ENCODE results near the gene KLHL20. TPM values are rescaled to one million over a fixed set of nuclear protein-coding genes. Genes with fewer than 3 reads are reported as not detected.
"Not testable (repeated sequence)": the region's sequence is repeated elsewhere in the genome, so short reads cannot be mapped to it uniquely, and the experiment has no call there.

The KLHL20 gene, protein sequence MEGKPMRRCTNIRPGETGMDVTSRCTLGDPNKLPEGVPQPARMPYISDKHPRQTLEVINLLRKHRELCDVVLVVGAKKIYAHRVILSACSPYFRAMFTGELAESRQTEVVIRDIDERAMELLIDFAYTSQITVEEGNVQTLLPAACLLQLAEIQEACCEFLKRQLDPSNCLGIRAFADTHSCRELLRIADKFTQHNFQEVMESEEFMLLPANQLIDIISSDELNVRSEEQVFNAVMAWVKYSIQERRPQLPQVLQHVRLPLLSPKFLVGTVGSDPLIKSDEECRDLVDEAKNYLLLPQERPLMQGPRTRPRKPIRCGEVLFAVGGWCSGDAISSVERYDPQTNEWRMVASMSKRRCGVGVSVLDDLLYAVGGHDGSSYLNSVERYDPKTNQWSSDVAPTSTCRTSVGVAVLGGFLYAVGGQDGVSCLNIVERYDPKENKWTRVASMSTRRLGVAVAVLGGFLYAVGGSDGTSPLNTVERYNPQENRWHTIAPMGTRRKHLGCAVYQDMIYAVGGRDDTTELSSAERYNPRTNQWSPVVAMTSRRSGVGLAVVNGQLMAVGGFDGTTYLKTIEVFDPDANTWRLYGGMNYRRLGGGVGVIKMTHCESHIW
- total RNA-seq: 35.8 and 39.0 TPM in 2 replicates

DNA sequence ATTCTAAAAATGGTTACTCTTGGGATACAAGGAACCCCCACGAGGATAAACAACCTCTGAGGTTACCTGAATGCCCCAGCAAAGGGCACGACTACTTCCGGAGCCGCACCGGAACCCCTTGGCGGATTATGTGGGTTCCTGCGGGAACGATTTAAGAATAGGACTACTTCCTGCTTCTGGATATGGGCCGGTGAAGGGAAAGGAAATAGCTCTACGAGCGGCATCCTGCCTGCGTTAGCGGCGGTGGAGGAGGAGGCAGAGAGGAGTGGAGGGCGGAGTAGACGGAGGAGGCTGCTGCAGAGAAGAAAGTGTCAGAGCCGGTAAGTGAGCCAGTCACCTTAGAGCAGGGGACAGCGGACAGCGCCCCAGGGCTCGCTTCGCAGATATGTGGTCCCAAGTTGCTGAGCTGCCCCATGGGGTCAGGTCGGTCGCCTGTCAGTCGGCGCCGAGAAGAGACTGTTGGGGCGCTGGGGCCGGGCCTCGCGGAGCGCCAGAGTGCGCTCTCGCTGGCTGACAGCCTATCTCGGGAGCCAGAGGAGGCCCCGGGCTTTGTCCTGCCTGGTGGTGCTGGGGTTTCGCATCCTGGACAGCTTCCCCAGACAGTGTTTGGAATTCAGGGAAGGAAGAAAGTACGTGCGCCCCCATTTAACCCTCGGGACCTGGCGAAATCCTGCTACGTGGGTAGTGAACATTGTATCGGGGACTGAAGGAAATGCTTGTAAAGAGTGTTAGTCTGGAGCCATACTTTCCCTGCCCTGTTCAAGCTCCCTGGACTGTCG, at the start of gene KLHL20:
Gene KLHL20, plus strand, starts transcription at position 223 of the 779 bp plus-strand sequence. CDS start 1,063 bp downstream, outside the sequence.
- peak within 1 kb of the TSS; percentile 65 for H3K4me3 ChIP-seq (ENCODE audit: low read depth, low read length)
- DNase-seq (ENCODE audit: low read depth) (peak; percentile 81), FAIRE-seq (no peak)
- H3K36me3 ChIP-seq (ENCODE audit: control insufficient read depth, insufficient read depth, low read length): peaks cover 1% of the 10 kb centered on the region
- no peaks in the 10 kb centered on the region for H3K27me3 ChIP-seq (ENCODE audit: control insufficient read depth, insufficient read depth, low read length)
- TF ChIP-seq, protein P1, sequence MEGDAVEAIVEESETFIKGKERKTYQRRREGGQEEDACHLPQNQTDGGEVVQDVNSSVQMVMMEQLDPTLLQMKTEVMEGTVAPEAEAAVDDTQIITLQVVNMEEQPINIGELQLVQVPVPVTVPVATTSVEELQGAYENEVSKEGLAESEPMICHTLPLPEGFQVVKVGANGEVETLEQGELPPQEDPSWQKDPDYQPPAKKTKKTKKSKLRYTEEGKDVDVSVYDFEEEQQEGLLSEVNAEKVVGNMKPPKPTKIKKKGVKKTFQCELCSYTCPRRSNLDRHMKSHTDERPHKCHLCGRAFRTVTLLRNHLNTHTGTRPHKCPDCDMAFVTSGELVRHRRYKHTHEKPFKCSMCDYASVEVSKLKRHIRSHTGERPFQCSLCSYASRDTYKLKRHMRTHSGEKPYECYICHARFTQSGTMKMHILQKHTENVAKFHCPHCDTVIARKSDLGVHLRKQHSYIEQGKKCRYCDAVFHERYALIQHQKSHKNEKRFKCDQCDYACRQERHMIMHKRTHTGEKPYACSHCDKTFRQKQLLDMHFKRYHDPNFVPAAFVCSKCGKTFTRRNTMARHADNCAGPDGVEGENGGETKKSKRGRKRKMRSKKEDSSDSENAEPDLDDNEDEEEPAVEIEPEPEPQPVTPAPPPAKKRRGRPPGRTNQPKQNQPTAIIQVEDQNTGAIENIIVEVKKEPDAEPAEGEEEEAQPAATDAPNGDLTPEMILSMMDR (IDR thresholded peaks at IDR 0.05; ENCODE audit: insufficient read depth, low read length, severe bottlenecking): peak; percentile 4

DNA sequence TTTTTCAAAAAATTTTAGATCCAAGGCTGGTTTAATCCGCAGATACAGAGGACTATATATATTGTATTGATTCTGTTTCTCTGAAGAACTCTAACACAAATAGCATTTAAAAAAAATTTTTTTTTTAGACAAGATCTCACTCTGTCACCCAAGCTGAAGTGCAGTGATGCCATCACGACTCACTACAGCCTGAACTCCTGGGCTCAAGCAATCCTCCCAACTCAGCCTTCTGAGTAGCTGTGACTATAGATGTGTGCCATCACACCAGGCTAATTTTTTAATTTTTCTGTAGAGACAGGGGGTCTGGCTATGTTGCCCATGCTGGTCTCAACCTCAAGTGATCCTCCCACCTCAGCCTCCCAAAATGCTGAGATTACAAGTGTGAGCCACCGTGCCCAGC, 48.1 kb upstream of the KLHL20 start:
- no peaks in the 10 kb centered on the region for H3K36me3 ChIP-seq (ENCODE audit: control insufficient read depth, insufficient read depth, low read length)
- no peaks in the 10 kb centered on the region for H3K27me3 ChIP-seq (ENCODE audit: control insufficient read depth, insufficient read depth, low read length)
- FAIRE-seq: no peak
- no peak overlapping the region for H3K4me3 ChIP-seq (ENCODE audit: low read depth, low read length)
- DNase-seq (ENCODE audit: low read depth): peak; percentile 79
- TF ChIP-seq, protein P1 (IDR thresholded peaks at IDR 0.05; ENCODE audit: insufficient read depth, low read length, severe bottlenecking): no peak

DNA sequence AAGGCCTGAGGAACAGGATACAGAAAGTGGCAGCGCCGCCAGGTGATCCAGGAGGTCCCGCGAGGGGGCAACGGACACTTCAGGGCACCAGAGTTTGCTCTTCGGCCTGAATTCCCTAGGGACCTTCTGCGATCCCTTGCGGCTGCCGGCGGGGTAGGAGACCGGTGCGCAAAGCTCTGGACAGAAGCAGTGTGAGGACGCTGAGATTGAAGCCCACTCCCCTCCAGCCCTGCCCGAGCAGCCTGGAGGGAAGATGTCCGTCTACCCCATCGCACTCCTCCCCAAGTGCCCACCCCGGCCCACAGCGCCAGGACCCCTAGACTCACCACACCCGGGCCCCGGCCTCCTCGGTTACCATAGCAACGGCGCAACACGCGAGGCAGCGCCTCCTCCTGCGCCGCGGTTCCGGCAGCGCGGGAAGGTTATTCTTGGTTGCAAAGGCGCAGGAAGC, 45.3 kb upstream of the KLHL20 start, which contains the start of gene ANKRD45:
Gene ANKRD45, minus strand, starts transcription at position 361 of the 451 bp plus-strand sequence. CDS start 10,433 bp downstream, outside the sequence.
- Histone ChIP-seq H3K36me3 (ENCODE audit: control insufficient read depth, insufficient read depth, low read length) (no peaks in the 10 kb centered on the region), H3K27me3 (ENCODE audit: control insufficient read depth, insufficient read depth, low read length) (no peaks in the 10 kb centered on the region), H3K4me3 (ENCODE audit: low read depth, low read length) (peak within 1 kb of the TSS; percentile 38)
- TF ChIP-seq, protein P1 (IDR thresholded peaks at IDR 0.05; ENCODE audit: insufficient read depth, low read length, severe bottlenecking): no peak
- no peak for FAIRE-seq
- no peak for DNase-seq (ENCODE audit: low read depth)

DNA sequence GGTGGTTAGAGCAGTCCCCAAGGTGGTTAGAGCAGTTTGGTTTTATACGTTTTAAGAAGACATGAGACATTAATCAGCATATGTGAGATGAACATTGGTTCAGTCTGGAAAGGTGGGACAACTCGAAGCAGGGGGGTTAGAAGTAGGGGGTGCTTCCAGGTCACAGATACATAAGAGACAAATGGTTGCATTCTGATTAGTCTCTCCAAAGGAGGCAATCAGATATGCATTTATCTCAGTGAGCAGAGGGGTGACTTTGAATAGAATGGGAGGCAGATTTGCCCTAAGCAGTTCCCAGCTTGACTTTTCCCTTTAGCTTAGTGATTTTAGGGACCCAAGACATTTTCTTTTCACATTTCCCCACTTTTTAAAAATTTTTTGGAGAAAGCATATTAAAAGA, 40.3 kb upstream of the KLHL20 start:
- not testable (repeated sequence) for H3K36me3 ChIP-seq (ENCODE audit: control insufficient read depth, insufficient read depth, low read length); DNase-seq (ENCODE audit: low read depth); H3K27me3 ChIP-seq (ENCODE audit: control insufficient read depth, insufficient read depth, low read length); H3K4me3 ChIP-seq (ENCODE audit: low read depth, low read length); FAIRE-seq

DNA sequence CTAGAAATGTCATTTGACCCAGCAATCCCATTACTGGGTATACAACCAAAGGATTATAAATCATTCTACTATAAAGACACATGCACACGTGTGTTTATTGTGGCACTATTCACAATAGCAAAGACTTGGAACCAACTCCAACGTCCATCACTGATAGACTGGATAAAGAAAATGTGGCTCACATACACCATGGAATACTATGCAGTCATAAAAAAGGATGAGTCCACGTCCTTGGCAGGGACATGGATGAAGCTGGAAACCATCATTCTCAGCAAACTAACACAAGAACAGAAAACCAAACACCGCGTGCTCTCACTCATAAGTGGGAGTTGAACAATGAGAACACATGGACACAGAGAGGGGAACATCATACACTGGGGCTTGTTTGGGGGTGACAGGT, 34.6 kb upstream of the KLHL20 start:
- not testable (repeated sequence) for FAIRE-seq; DNase-seq (ENCODE audit: low read depth); H3K36me3 ChIP-seq (ENCODE audit: control insufficient read depth, insufficient read depth, low read length)

DNA sequence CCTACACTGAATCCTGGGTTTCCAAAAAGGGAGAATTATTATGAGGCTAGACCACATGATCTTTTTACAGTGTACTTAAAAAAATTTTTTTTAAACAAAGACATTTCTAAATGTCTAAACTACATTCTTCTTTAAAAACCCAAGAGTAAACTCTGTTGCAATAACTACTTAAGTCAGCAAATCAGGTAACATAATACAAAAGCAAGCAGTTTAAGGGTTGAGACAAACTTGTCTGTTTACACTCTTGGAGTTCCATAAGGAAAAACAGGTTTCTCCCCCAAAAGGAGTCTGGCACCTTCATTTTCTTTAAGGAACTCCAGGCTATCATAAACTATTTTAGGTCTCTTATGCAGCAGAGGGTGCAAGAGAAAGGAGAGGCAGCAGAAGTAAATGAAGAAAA, 32.6 kb upstream of the KLHL20 start:
- TF ChIP-seq, protein P1 (IDR thresholded peaks at IDR 0.05; ENCODE audit: insufficient read depth, low read length, severe bottlenecking): no peak
- H3K36me3 ChIP-seq (ENCODE audit: control insufficient read depth, insufficient read depth, low read length): no peaks in the 10 kb centered on the region
- FAIRE-seq (no peak), DNase-seq (ENCODE audit: low read depth) (no peak)
- H3K27me3 ChIP-seq (ENCODE audit: control insufficient read depth, insufficient read depth, low read length): no peaks in the 10 kb centered on the region
- no peak overlapping the region for H3K4me3 ChIP-seq (ENCODE audit: low read depth, low read length)

More for the DNA sequence above, 34.6 kb upstream of the KLHL20 start:
- H3K4me3 ChIP-seq (ENCODE audit: low read depth, low read length); H3K27me3 ChIP-seq (ENCODE audit: control insufficient read depth, insufficient read depth, low read length): not testable (repeated sequence)

DNA sequence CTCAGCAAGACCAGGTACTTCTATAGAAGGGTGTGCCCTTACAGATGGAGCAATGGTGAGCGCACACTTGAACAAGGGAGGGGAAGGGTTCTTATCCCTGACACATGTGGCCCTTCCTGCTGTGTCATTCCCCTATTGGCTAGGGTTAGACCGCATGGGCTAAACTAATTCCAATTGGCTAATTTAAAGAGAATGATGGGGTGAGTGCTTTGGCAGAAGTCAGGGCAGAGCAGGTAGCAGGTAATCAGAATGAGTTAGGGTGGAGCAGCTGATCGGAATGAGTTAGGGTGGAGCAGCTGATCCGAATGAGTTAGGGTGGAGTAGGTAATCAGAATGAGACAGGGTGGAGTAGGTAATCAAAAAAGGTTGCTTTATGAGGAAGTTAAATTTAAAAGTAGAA, 30.9 kb upstream of the KLHL20 start:
- not testable (repeated sequence) for FAIRE-seq; H3K4me3 ChIP-seq (ENCODE audit: low read depth, low read length); H3K36me3 ChIP-seq (ENCODE audit: control insufficient read depth, insufficient read depth, low read length); DNase-seq (ENCODE audit: low read depth); H3K27me3 ChIP-seq (ENCODE audit: control insufficient read depth, insufficient read depth, low read length)

DNA sequence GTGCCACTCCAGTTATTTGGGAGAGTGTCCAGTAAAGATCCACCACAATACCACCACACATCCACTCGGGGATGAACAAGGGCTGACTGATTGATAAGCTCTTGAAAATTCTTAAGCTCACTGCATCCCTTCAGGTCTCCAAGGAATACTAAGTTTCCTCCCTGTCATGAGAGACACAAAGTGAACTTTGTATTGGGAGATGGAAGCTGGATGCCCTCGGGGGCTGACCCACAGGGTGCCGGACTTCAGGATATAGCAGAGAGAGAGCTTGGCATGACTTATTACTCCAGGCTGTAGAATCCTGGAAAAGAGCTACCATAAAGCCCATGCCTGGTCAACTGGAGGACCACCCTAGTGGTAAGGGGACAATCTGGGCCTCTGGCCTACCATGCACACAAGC, 29.7 kb upstream of the KLHL20 start:
- FAIRE-seq; H3K4me3 ChIP-seq (ENCODE audit: low read depth, low read length); DNase-seq (ENCODE audit: low read depth); H3K27me3 ChIP-seq (ENCODE audit: control insufficient read depth, insufficient read depth, low read length); H3K36me3 ChIP-seq (ENCODE audit: control insufficient read depth, insufficient read depth, low read length): not testable (repeated sequence)
